CD4-positive, alpha-beta T cell (primary cell): Measurements from ENCODE around the gene WDFY3. TPM values are rescaled to one million over a fixed set of nuclear protein-coding genes. Genes with fewer than 3 reads are reported as not detected.

Experiments
- ATAC-seq: fragments of 200-7000 bp; cut with Tn5 transposase; one replicate; pipeline ENCODE4 v1.10.0; 2022; ENCODE audit warnings: mild to moderate bottlenecking; ENCODE audit not compliant: poor library complexity
- CTCF ChIA-PET: fragments of 350-600 bp; sonication (Branson Sonifier 250); formaldehyde crosslinking; loops from one replicate; lab custom pipeline; 2021; ENCODE audit warnings: antibody characterized with exemption, inconsistent platforms; lab: Charles Lee
- POLR2A ChIA-PET: fragments of 350-600 bp; sonication (Branson Sonifier 250); formaldehyde crosslinking; loops from one replicate; lab custom pipeline; 2021; ENCODE audit warnings: antibody characterized with exemption, inconsistent platforms; lab: Charles Lee
- DNase-seq, 14 experiments: peaks; one replicate each; pipeline ENCODE4 v3.0.0-alpha.2; 2013 to 2020; ENCODE audit warnings: mixed read lengths in 2 of 14
- H3K27ac ChIP-seq, 2 donors: one replicate each; pipeline versions ENCODE4 v1.5.1 to v1.7.0; 2013; ENCODE audit warnings: low read length in 2 of 2, low read depth in 1 of 2, mild to moderate bottlenecking in 1 of 2
- H3K27me3 ChIP-seq, 2 experiments: 1 replicate in 1 of 2; 2 replicates in 1 of 2; pipeline versions ENCODE4 v1.6.1 to v1.7.0; 2013; ENCODE audit warnings: low read length in 2 of 2, control low read depth in 1 of 2, mild to moderate bottlenecking in 1 of 2, moderate library complexity in 1 of 2; ENCODE audit not compliant: insufficient read depth in 2 of 2, control insufficient read depth in 1 of 2
- H3K36me3 ChIP-seq: one replicate; pipeline ENCODE4 v1.6.1; 2013; ENCODE audit warnings: low read length, control low read depth; ENCODE audit not compliant: insufficient read depth
- H3K4me1 ChIP-seq: one replicate; pipeline ENCODE4 v1.6.1; 2013; ENCODE audit warnings: low read length, control low read depth; ENCODE audit not compliant: insufficient read depth
- H3K4me3 ChIP-seq: one replicate; pipeline ENCODE4 v1.5.1; 2013; ENCODE audit warnings: mild to moderate bottlenecking, low read length, moderate library complexity
- H3K9me3 ChIP-seq, 2 experiments: 1 replicate in 1 of 2; 2 replicates in 1 of 2; pipeline versions ENCODE4 v1.6.1 to v1.7.0; 2013; ENCODE audit warnings: low read length in 2 of 2, mild to moderate bottlenecking in 2 of 2, control low read depth in 1 of 2, moderate library complexity in 1 of 2; ENCODE audit not compliant: control insufficient read depth in 1 of 2, insufficient read depth in 1 of 2
- H3K27ac Mint-ChIP-seq: one replicate; pipeline ENCODE4 v1.8.0; 2020; ENCODE audit warnings: mixed read lengths
- H3K27me3 Mint-ChIP-seq: one replicate; pipeline ENCODE4 v1.8.0; 2021; ENCODE audit warnings: mixed read lengths
- H3K36me3 Mint-ChIP-seq: one replicate; pipeline ENCODE4 v1.8.0; 2021; ENCODE audit warnings: low read depth, mixed read lengths
- H3K4me1 Mint-ChIP-seq: one replicate; pipeline ENCODE4 v1.8.0; 2021; ENCODE audit warnings: low read depth, mixed read lengths
- H3K4me3 Mint-ChIP-seq: one replicate; pipeline ENCODE4 v1.8.0; 2020; ENCODE audit warnings: mild to moderate bottlenecking, mixed read lengths
- H3K9me3 Mint-ChIP-seq: one replicate; pipeline ENCODE4 v1.8.0; 2020; ENCODE audit warnings: mixed read lengths
- CTCF ChIP-seq: fragments of 200-600 bp; IDR thresholded peaks from one replicate; pipeline ENCODE4 v1.8.0; 2022; ENCODE audit warnings: antibody characterized with exemption, mild to moderate bottlenecking
- intact Hi-C, 2 experiments: fragments of 100-400 bp; cut with DNase I in 1 of 2; cut with micrococcal nuclease in 1 of 2; formaldehyde crosslinking; loops; one replicate each; pipeline versions ENCODE4 v1.15.1 to v1.9.0; 2023 to 2025; cut with DNase I, micrococcal nuclease
- total RNA-seq, 174 experiments: library from RNA in 2 of 174; stranded (reverse) in 2 of 174; gene quantifications; one replicate each; pipeline ENCODE4 v1.2.3 and lab custom pipeline; 2021 to 2026

WDFY3 gene
- total RNA-seq, 2 experiments from 2014 or later: 0.60 to 0.75 TPM

- Mint-ChIP-seq H3K36me3 (no peaks in the 10 kb centered on the region), H3K27ac (no peak overlapping the region), H3K4me3 (peak overlapping the region; percentile 69), H3K4me1 (peaks cover 11% of the 10 kb centered on the region), H3K9me3 (no peaks in the 10 kb centered on the region), H3K27me3 (peaks cover 75% of the 10 kb centered on the region)
- DNase-seq: no peak
- ATAC-seq: no peak
- ChIA-PET POLR2A (no interaction called here), CTCF (no interaction called here)
- Histone ChIP-seq H3K4me3 (peak overlapping the region; percentile 30), H3K9me3 (peaks cover 0 to 11% of the 10 kb centered on the region in 2 experiments), H3K27ac (no peak overlapping the region), H3K36me3 (no peaks in the 10 kb centered on the region), H3K27me3 (peaks cover 14 to 56% of the 10 kb centered on the region in 2 experiments), H3K4me1 (peaks cover 11% of the 10 kb centered on the region)
- intact Hi-C loops: loop anchor here in 1 of 2 experiments (5.0 kb wide), 1 partner anchor 388 kb away; no protein-coding TSS in a partner anchor
- no peak for TF ChIP-seq CTCF
Observed at GRCh38 chr4:84964995-84965552, 1.4 kb downstream of the WDFY3 start.

GRCh38 chr4:84962102-84962501, 4.4 kb downstream of the WDFY3 start:
- intact Hi-C loops: no loop called here
- Histone ChIP-seq H3K27me3 (peaks cover 10 to 40% of the 10 kb centered on the region in 2 experiments), H3K9me3 (peaks cover 0 to 11% of the 10 kb centered on the region in 2 experiments), H3K36me3 (no peaks in the 10 kb centered on the region), H3K4me3 (no peak overlapping the region), H3K27ac (no peak overlapping the region), H3K4me1 (peaks cover 11% of the 10 kb centered on the region)
- no peak for ATAC-seq
- Mint-ChIP-seq H3K4me1 (peaks cover 8% of the 10 kb centered on the region), H3K27me3 (peaks cover 52% of the 10 kb centered on the region), H3K36me3 (no peaks in the 10 kb centered on the region), H3K9me3 (no peaks in the 10 kb centered on the region), H3K27ac (no peak overlapping the region), H3K4me3 (no peak overlapping the region)
- no peak for TF ChIP-seq CTCF
- CTCF ChIA-PET: no interaction called here
- POLR2A ChIA-PET: no interaction called here
- no peak for DNase-seq

GRCh38 chr4:84958434-84958833, 8.1 kb downstream of the WDFY3 start:
- intact Hi-C loops: no loop called here
- H3K36me3 Mint-ChIP-seq: no peaks in the 10 kb centered on the region
- ChIA-PET CTCF (no interaction called here), POLR2A (interaction anchor here (0.8 kb wide), 1 partner anchor 19 kb away, joined by 3 read pairs; no protein-coding TSS in a partner anchor)
- no peaks in the 10 kb centered on the region for H3K4me1 Mint-ChIP-seq
- no peak overlapping the region for H3K27ac ChIP-seq
- H3K27me3 Mint-ChIP-seq: peaks cover 25% of the 10 kb centered on the region
- no peaks in the 10 kb centered on the region for H3K36me3 ChIP-seq
- ATAC-seq (no peak), DNase-seq (no peak)
- peaks cover 0 to 3% of the 10 kb centered on the region in 2 experiments for H3K9me3 ChIP-seq
- no peak for TF ChIP-seq CTCF
- H3K4me3 ChIP-seq: no peak overlapping the region
- no peaks in the 10 kb centered on the region for H3K9me3 Mint-ChIP-seq
- peaks cover 0 to 8% of the 10 kb centered on the region in 2 experiments for H3K27me3 ChIP-seq
- no peak overlapping the region for H3K27ac Mint-ChIP-seq
- H3K4me1 ChIP-seq: no peaks in the 10 kb centered on the region
- no peak overlapping the region for H3K4me3 Mint-ChIP-seq
